LHCN-M2 (cell line): ENCODE data around the gene UBXN1. TPM values are rescaled to one million over a fixed set of nuclear protein-coding genes. Genes with fewer than 3 reads are reported as not detected.

Source experiments
- DNase-seq: peaks from one replicate; pipeline ENCODE4 v3.0.0-alpha.2; 2012; ENCODE audit warnings: low read depth
- polyA plus RNA-seq: library from polyadenylated mRNA; unstranded; fragments of >200 nt; gene quantifications from one replicate; pipeline ENCODE4 v1.2.1, GENCODE V29; 2012; ENCODE audit warnings: missing spikeins
- total RNA-seq: library from RNA; depleted of rRNA; stranded (reverse); fragments of >200 nt; gene quantifications from 2 replicates; pipeline ENCODE4 v1.2.3, GENCODE V29; 2014; rRNA removed

The UBXN1 gene
- 97.0 and 122 TPM in 2 replicates for total RNA-seq
- 123 TPM for polyA plus RNA-seq

GRCh38 chr11:62678770-62679696, at the start of gene UBXN1:
TSS of gene UBXN1 (minus strand) at chr11:62679073. CDS start at chr11:62678923, 150 bp downstream.
- peak; percentile 91 for DNase-seq

GRCh38 chr11:62728171-62728988, 49.5 kb upstream of the UBXN1 start, which contains the start of gene TTC9C:
TSS of gene TTC9C (plus strand) at chr11:62728486. CDS start at chr11:62728849, 363 bp downstream.
- peak; percentile 86 for DNase-seq

- peak; percentile 99 for DNase-seq
Measured at GRCh38 chr11:62727872-62728170, 48.9 kb upstream of the UBXN1 start.

GRCh38 chr11:62727165-62727871, 48.4 kb upstream of the UBXN1 start, which contains the start of gene HNRNPUL2:
TSS of gene HNRNPUL2 (minus strand) at chr11:62727457. CDS start at chr11:62727156, 301 bp downstream.
- peak; percentile 99 for DNase-seq

GRCh38 chr11:62726915-62727164, 48.0 kb upstream of the UBXN1 start:
- no peak for DNase-seq

GRCh38 chr11:62726156-62726914, 47.5 kb upstream of the UBXN1 start:
- DNase-seq = no peak

GRCh38 chr11:62725646-62726045, 46.8 kb upstream of the UBXN1 start:
- no peak for DNase-seq

- no peak for DNase-seq
Measured at GRCh38 chr11:62724171-62724570, 45.3 kb upstream of the UBXN1 start.

GRCh38 chr11:62721994-62722393, 43.1 kb upstream of the UBXN1 start:
- DNase-seq = peak; percentile 33

GRCh38 chr11:62719302-62719978, 40.6 kb upstream of the UBXN1 start:
- peak; percentile 25 for DNase-seq

- DNase-seq = no peak
Measured at GRCh38 chr11:62716816-62717215, 37.9 kb upstream of the UBXN1 start.

GRCh38 chr11:62716206-62716605, 37.3 kb upstream of the UBXN1 start:
- DNase-seq = no peak

- no peak for DNase-seq
Measured at GRCh38 chr11:62715150-62716130, 36.6 kb upstream of the UBXN1 start.

GRCh38 chr11:62713343-62713742, 34.5 kb upstream of the UBXN1 start:
- DNase-seq = no peak

GRCh38 chr11:62712861-62713260, 34.0 kb upstream of the UBXN1 start:
- no peak for DNase-seq

GRCh38 chr11:62712276-62712812, 33.5 kb upstream of the UBXN1 start:
- DNase-seq = no peak

- DNase-seq = peak; percentile 33
Measured at GRCh38 chr11:62710001-62710345, 31.1 kb upstream of the UBXN1 start.

GRCh38 chr11:62709247-62710000, 30.6 kb upstream of the UBXN1 start:
- DNase-seq = peak; percentile 98
